BE2C (cell line): ENCODE measurements around the gene XRCC4. TPM values are rescaled to one million over a fixed set of nuclear protein-coding genes. Genes with fewer than 3 reads are reported as not detected.

Experiments
- DNase-seq: peaks from one replicate; pipeline ENCODE4 v3.0.0-alpha.2; 2020
- H3K27me3 ChIP-seq: fragments of 250-450 bp; sonication (Bioruptor Pico); 2 replicates; pipeline ENCODE4 v1.5.1; 2020; ENCODE audit warnings: mild to moderate bottlenecking
- H3K36me3 ChIP-seq: fragments of 250-450 bp; sonication (Bioruptor Pico); 2 replicates; pipeline ENCODE4 v1.5.1; 2020; ENCODE audit warnings: mild to moderate bottlenecking
- H3K4me1 ChIP-seq: fragments of 250-450 bp; sonication (Bioruptor Pico); 2 replicates; pipeline ENCODE4 v1.5.1; 2020
- H3K4me3 ChIP-seq: 2 replicates; pipeline ENCODE4 v1.5.1; 2011; ENCODE audit warnings: low read depth, low read length
- H3K9me3 ChIP-seq: fragments of 250-450 bp; sonication (Bioruptor Pico); 2 replicates; pipeline ENCODE4 v1.5.1; 2020
- polyA plus RNA-seq: library from polyadenylated mRNA; unstranded; fragments of >200 nt; gene quantifications from one replicate; pipeline ENCODE4 v1.2.1, GENCODE V29; 2012; ENCODE audit warnings: low read depth, missing spikeins; ENCODE audit not compliant: insufficient read length, insufficient read depth
- TF ChIP-seq, protein P1 (sequence below): IDR thresholded peaks from 2 replicates; pipeline ENCODE4 v1.5.1; 2012; ENCODE audit warnings: mild to moderate bottlenecking, low read depth, low read length

The XRCC4 gene
- 3.0 TPM for polyA plus RNA-seq

GRCh38 chr5:83076742-83077661, at the start of gene XRCC4, which contains the start of gene TMEM167A:
Gene XRCC4 (plus strand): TSS chr5:83077547. CDS start chr5:83104920, 27,373 bp downstream.
Gene TMEM167A (minus strand): TSS chr5:83077394. CDS start chr5:83077323, 71 bp downstream.
- Histone ChIP-seq H3K36me3 (no peaks in the 10 kb centered on the region), H3K4me1 (no peaks in the 10 kb centered on the region), H3K9me3 (no peaks in the 10 kb centered on the region), H3K4me3 (peak within 1 kb of the TSS; percentile 91), H3K27me3 (no peaks in the 10 kb centered on the region)
- TF ChIP-seq, protein P1, sequence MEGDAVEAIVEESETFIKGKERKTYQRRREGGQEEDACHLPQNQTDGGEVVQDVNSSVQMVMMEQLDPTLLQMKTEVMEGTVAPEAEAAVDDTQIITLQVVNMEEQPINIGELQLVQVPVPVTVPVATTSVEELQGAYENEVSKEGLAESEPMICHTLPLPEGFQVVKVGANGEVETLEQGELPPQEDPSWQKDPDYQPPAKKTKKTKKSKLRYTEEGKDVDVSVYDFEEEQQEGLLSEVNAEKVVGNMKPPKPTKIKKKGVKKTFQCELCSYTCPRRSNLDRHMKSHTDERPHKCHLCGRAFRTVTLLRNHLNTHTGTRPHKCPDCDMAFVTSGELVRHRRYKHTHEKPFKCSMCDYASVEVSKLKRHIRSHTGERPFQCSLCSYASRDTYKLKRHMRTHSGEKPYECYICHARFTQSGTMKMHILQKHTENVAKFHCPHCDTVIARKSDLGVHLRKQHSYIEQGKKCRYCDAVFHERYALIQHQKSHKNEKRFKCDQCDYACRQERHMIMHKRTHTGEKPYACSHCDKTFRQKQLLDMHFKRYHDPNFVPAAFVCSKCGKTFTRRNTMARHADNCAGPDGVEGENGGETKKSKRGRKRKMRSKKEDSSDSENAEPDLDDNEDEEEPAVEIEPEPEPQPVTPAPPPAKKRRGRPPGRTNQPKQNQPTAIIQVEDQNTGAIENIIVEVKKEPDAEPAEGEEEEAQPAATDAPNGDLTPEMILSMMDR, result no peak
- DNase-seq, result peak; percentile 97

- H3K9me3 ChIP-seq, result no peaks in the 10 kb centered on the region; the same call in 1 of the 2 replicates
- H3K36me3 ChIP-seq, result no peaks in the 10 kb centered on the region
- no peak for DNase-seq
- TF ChIP-seq, protein P1, result no peak
- no peak overlapping the region for H3K4me3 ChIP-seq
- H3K4me1 ChIP-seq, result peaks cover 6% of the 10 kb centered on the region
- H3K27me3 ChIP-seq, result no peaks in the 10 kb centered on the region
Measured at GRCh38 chr5:83029912-83030311, 47.4 kb upstream of the XRCC4 start.

GRCh38 chr5:83031381-83031780, 46.0 kb upstream of the XRCC4 start:
- Histone ChIP-seq H3K36me3 (no peaks in the 10 kb centered on the region), H3K4me3 (no peak overlapping the region), H3K27me3 (no peaks in the 10 kb centered on the region), H3K4me1 (peaks cover 17% of the 10 kb centered on the region), H3K9me3 (no peaks in the 10 kb centered on the region)
- TF ChIP-seq, protein P1, result no peak
- no peak for DNase-seq

DNA sequence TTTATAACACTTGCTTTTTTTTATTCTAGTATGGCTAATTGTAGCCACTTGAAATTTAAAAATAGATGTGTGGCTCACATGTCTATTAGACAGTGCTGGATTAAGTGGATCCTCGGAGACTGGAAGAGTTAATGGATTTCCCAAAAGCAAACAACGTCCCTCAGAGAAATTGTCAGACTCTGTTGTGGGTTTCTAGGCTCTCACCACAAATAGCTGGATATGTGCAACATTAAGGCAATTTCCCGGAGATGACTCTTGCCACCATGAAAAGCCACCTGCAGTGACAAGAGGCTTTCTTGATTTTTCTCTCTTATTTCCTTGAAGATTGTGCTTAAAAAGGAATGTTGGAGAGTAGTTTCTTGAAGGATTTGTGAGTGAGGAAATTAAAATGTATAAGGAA, 43.3 kb upstream of the XRCC4 start:
- Histone ChIP-seq H3K27me3 (no peaks in the 10 kb centered on the region), H3K9me3 (no peaks in the 10 kb centered on the region), H3K4me1 (peaks cover 19% of the 10 kb centered on the region), H3K4me3 (no peak overlapping the region), H3K36me3 (no peaks in the 10 kb centered on the region)
- no peak for DNase-seq
- TF ChIP-seq, protein P1, result no peak

DNA sequence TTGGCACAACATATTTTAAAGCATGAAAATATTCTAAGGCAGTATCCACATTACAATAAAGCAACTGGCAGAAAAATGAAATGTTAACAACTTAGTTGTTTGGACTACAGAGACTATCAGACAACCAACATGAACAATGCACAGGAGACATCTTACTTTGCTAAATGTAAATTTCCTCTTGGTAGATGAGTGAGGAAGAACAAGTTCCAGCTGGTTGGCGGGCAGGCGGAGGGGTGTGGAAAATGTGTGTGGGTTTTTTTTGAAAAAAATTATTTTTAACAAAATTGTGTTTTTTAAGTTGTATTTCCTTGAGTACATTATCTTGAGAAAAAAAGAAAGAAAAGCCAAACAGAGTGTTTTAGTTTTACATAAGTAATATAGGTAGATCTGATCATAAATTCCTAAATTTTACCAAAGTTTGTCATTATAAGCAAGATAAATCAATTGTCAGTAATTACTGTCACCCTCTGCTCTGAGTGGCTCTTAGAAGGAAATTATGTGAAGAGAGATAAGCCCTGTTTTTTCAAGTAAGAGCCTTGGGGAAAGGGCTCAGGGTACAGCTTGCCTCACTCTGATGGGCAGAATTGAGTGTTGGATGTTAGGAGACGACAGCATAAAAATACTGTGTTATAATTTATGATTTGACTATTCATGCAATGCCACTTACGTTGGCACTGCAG, 42.7 kb upstream of the XRCC4 start:
- Histone ChIP-seq H3K4me3 (no peak overlapping the region), H3K36me3 (no peaks in the 10 kb centered on the region), H3K9me3 (no peaks in the 10 kb centered on the region), H3K4me1 (peaks cover 19% of the 10 kb centered on the region), H3K27me3 (no peaks in the 10 kb centered on the region)
- no peak for DNase-seq
- TF ChIP-seq, protein P1, result no peak
